HFFc6 (cell line): ENCODE results near the gene SMIM13. TPM values are rescaled to one million over a fixed set of nuclear protein-coding genes. Genes with fewer than 3 reads are reported as not detected.

ENCODE experiments used
- DNase-seq: peaks from one replicate; pipeline ENCODE4 v3.0.0-alpha.2; 2018
- H3K27ac Mint-ChIP-seq: 2 replicates; pipeline ENCODE4 v1.8.0; 2020; ENCODE audit warnings: mild to moderate bottlenecking, mixed read lengths
- H3K27me3 Mint-ChIP-seq: 2 replicates; pipeline ENCODE4 v1.8.0; 2021; ENCODE audit warnings: mild to moderate bottlenecking, moderate library complexity, mixed read lengths; ENCODE audit not compliant: insufficient read depth
- H3K36me3 Mint-ChIP-seq: 2 replicates; pipeline ENCODE4 v1.8.0; 2021; ENCODE audit warnings: low read depth, mixed read lengths
- H3K4me1 Mint-ChIP-seq: 2 replicates; pipeline ENCODE4 v1.8.0; 2020; ENCODE audit warnings: low read depth, mixed read lengths
- H3K4me3 Mint-ChIP-seq: 2 replicates; pipeline ENCODE4 v1.8.0; 2020; ENCODE audit warnings: mild to moderate bottlenecking, moderate library complexity, mixed read lengths
- H3K9me3 Mint-ChIP-seq: 2 replicates; pipeline ENCODE4 v1.8.0; 2020; ENCODE audit warnings: mild to moderate bottlenecking, mixed read lengths
- CTCF ChIP-seq: fragments of 200-600 bp; sonication (generic); IDR thresholded peaks from 2 replicates; pipeline ENCODE4 v1.5.0; 2021; ENCODE audit warnings: antibody characterized with exemption, mild to moderate bottlenecking
- total RNA-seq, 6 experiments: library from RNA; stranded (reverse); fragmentation: NEBNext Ultra II Directional; extraction: Animal tissue kit (Norgen Biotek cat#: 25700); gene quantifications; 2 replicates in 1 of 6; 3 replicates in 5 of 6; pipeline ENCODE4 v1.2.3, GENCODE V29; 2021

SMIM13 gene
- total RNA-seq, 6 experiments from 2014 or later: 11.9 to 16.5 (median 13.3) TPM

GRCh38 chr6:11064836-11065235 is 28.8 kb upstream of the SMIM13 start:
- Mint-ChIP-seq H3K4me1 (no peaks in the 10 kb centered on the region), H3K27ac (no peak overlapping the region), H3K9me3 (no peaks in the 10 kb centered on the region), H3K4me3 (no peak overlapping the region), H3K36me3 (no peaks in the 10 kb centered on the region), H3K27me3 (peaks cover 19% of the 10 kb centered on the region)
- DNase-seq: no peak
- TF ChIP-seq CTCF: no peak

GRCh38 chr6:11065436-11066202 is 28.0 kb upstream of the SMIM13 start:
- no peak overlapping the region for H3K4me3 Mint-ChIP-seq
- H3K27ac Mint-ChIP-seq: no peak overlapping the region
- H3K36me3 Mint-ChIP-seq: no peaks in the 10 kb centered on the region
- peaks cover 20% of the 10 kb centered on the region for H3K27me3 Mint-ChIP-seq
- DNase-seq: no peak
- no peaks in the 10 kb centered on the region for H3K9me3 Mint-ChIP-seq
- H3K4me1 Mint-ChIP-seq: no peaks in the 10 kb centered on the region
- TF ChIP-seq CTCF: no peak

- H3K9me3 Mint-ChIP-seq: no peaks in the 10 kb centered on the region
- H3K27me3 Mint-ChIP-seq: peaks cover 20% of the 10 kb centered on the region
- no peak overlapping the region for H3K27ac Mint-ChIP-seq
- TF ChIP-seq CTCF: no peak
- no peak overlapping the region for H3K4me3 Mint-ChIP-seq
- H3K4me1 Mint-ChIP-seq: no peaks in the 10 kb centered on the region
- H3K36me3 Mint-ChIP-seq: no peaks in the 10 kb centered on the region
- DNase-seq: no peak
Observed at GRCh38 chr6:11066505-11067347, 26.9 kb upstream of the SMIM13 start.

- Mint-ChIP-seq H3K36me3 (no peaks in the 10 kb centered on the region), H3K9me3 (no peaks in the 10 kb centered on the region), H3K4me3 (no peak overlapping the region), H3K27me3 (peaks cover 20% of the 10 kb centered on the region), H3K4me1 (no peaks in the 10 kb centered on the region), H3K27ac (no peak overlapping the region)
- no peak for TF ChIP-seq CTCF
- no peak for DNase-seq
Observed at GRCh38 chr6:11067348-11067747, 26.3 kb upstream of the SMIM13 start.

GRCh38 chr6:11069760-11070159 is 23.9 kb upstream of the SMIM13 start:
- H3K27ac Mint-ChIP-seq: no peak overlapping the region
- H3K27me3 Mint-ChIP-seq: peaks cover 15% of the 10 kb centered on the region
- TF ChIP-seq CTCF: no peak
- H3K4me3 Mint-ChIP-seq: no peak overlapping the region
- no peak for DNase-seq
- no peaks in the 10 kb centered on the region for H3K4me1 Mint-ChIP-seq
- H3K36me3 Mint-ChIP-seq: no peaks in the 10 kb centered on the region
- no peaks in the 10 kb centered on the region for H3K9me3 Mint-ChIP-seq
